H54 (cell line): ENCODE data around the gene PSMB8.

Source experiments
- DNase-seq: peaks from one replicate; pipeline ENCODE4 v3.0.0; 2011; ENCODE audit warnings: low spot score, mixed read lengths; ENCODE audit not compliant: insufficient read length
- FAIRE-seq: peaks from 3 replicates; lab custom pipeline; 2011; peaks lifted over from hg19 to GRCh38; lab: Jason Lieb, UNC
- POLR2A ChIP-seq: IDR thresholded peaks from 2 replicates; pipeline ENCODE4 v1.6.1; 2011; ENCODE audit warnings: low read depth, mild to moderate bottlenecking, low read length

The PSMB8 gene

DNA sequence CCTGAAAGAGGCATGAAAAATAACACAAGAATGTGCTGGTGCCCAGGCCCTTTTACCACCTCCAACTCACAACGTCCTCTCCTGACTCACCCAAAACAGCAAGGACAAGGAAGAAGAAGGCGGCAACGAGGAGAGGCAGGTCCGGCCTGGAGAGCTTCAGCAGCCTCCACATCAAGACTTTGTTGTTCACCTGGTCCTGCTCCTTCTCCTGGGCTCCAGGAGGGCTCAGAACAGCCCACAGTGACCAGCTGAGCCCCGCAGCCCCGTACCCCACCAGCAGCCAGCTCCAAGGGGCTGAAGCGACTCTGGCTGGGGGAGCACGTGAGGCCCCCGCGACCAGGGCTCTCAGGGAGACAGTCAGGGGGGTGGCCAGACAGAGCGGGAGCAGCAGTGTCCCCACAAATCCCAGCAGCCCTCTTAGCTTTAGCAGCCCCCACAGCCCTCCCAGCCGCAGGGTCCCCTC is 6.2 kb downstream of the PSMB8 start:
- peak; percentile 23 for DNase-seq
- FAIRE-seq, result peak; percentile 27
- no peak; the same call in 1 of the 2 replicates for TF ChIP-seq POLR2A

DNA sequence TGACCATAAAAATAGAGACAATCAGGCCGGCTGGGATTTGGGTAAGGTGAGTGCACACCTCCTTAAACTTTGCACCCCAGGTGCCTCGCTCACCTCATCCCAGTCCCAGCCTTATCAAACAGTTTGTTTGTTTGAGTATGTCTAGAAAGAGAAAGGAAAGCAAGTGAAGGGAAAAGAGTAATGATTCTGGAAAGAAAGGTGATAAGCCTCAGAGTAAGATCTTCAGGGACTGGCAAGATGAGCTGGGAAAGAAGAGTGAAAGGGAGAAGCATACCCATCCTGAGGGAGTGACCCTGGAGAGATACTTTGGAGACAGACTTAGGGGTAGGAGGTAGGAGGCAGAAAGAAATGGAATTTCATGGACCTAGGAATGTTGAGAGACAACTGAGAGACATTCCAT is 7.0 kb downstream of the PSMB8 start:
- FAIRE-seq (no peak), DNase-seq (no peak)

DNA sequence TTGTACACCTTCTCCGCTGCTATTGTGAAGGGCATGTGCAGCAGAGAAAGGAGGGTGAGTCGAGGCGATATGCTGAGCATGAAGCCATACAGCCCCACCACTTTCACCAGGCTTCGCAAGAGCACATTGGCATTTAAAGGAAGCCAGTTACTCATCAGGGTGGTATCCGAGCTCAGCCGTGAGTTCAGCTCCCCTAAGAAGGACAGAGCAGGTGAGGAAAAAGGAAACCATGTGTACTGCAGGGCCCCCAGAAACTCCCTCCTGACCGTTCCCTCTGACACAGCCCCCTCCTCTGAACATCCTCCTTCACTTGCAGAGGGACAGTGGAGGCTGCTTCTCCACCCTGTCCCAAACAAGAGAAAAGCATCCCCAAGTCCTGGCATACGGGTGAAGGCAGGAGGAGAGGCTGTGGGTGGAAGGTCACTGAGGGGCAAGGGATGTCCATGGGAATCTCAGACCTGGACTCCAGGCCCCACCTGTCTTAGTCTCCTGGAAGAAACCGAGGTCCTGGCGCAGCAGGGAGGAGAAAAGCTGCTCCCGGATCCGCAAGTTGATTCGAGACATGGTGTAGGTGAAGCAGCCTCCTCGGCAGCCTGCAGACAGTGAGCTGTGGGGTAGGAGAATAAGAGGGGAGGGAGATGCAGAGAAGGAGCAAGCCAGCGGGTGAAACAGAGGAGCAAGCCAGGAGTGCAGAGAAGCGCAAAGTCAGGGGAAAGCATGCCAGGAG is 8.5 kb downstream of the PSMB8 start:
- FAIRE-seq, result no peak
- no peak for DNase-seq
- no peak for TF ChIP-seq POLR2A

More for the DNA sequence above, 7.0 kb downstream of the PSMB8 start:
- TF ChIP-seq POLR2A, result no peak

- TF ChIP-seq POLR2A, result no peak
- FAIRE-seq (no peak), DNase-seq (no peak)
Observed at GRCh38 chr6:32833664-32834063, 10.2 kb downstream of the PSMB8 start.

GRCh38 chr6:32832535-32832934 is 11.3 kb downstream of the PSMB8 start:
- DNase-seq, result no peak
- FAIRE-seq, result no peak
- no peak for TF ChIP-seq POLR2A

DNA sequence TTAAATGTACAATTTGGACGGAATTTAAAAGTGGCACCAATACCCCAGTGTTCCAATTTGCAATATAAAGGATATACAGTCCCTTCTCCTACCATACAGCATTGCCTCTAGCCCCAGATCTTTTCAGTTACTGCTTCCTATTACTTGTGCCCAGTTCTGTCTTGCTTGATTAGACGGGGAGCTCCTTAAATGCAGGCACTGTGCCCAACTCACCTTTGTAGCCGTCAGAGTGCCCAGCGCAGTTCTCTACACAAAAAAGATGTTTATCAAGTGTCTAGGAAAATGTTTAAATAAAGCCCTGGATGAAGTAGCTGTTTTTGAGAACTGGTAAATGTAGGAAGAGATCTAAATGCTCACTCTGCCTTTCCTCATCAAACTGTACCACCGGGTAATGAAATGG is 12.9 kb downstream of the PSMB8 start:
- TF ChIP-seq POLR2A, result no peak
- DNase-seq (no peak), FAIRE-seq (no peak)

GRCh38 chr6:32830017-32830416 is 13.8 kb downstream of the PSMB8 start:
- DNase-seq (no peak), FAIRE-seq (no peak)
- no peak for TF ChIP-seq POLR2A

GRCh38 chr6:32829495-32829894 is 14.4 kb downstream of the PSMB8 start:
- FAIRE-seq (no peak), DNase-seq (no peak)
- TF ChIP-seq POLR2A, result no peak

GRCh38 chr6:32827025-32827424 is 16.8 kb downstream of the PSMB8 start:
- TF ChIP-seq POLR2A, result no peak
- DNase-seq (no peak), FAIRE-seq (no peak)

- no peak for FAIRE-seq
- TF ChIP-seq POLR2A, result no peak
- DNase-seq, result no peak
Observed at GRCh38 chr6:32825966-32826365, 17.9 kb downstream of the PSMB8 start.

DNA sequence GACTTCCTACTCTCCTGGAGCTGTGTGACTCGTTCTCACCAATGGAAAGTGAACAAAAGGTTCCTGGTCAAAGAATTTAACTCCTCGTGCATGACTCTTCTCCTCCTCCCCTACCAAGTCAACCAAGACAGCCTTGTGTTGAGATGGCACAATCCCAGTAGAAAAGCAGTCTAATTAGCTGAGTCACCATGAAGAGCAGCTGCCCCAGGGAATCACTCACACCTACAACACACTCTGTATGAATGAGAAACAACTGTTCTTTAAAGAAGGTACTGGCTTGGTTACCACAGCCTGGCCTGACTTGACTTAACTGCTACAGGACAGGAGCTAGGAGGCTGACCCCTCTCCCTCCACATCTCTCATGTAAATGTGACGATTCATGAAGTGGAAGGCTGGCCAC is 24.1 kb downstream of the PSMB8 start:
- TF ChIP-seq POLR2A, result no peak
- no peak for DNase-seq
- FAIRE-seq, result peak; percentile 71

DNA sequence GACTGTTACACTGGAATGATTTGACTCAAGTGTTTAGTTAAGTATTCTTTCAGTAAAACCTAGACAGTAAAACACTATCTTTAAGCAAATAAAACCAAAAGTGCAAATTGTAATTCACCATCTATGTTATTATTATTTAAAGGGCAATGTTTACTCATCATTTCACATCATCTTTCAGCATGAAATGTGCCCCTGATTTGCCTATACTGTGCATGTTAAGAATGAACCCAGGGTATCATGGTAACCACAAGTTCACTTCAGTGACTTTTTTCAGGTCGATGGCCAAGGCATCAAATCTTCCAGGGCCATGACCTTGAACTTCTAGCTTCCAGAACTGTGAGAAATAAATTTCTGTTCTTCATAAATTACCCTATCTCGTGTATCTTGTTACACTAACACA is 25.0 kb downstream of the PSMB8 start:
- no peak for TF ChIP-seq POLR2A
- no peak for FAIRE-seq
- no peak for DNase-seq

- FAIRE-seq (peak; percentile 78), DNase-seq (peak; percentile 44)
- TF ChIP-seq POLR2A, result no peak
Observed at GRCh38 chr6:32816746-32817204, 27.1 kb downstream of the PSMB8 start, which contains the start of gene HLA-DOB. Gene HLA-DOB, minus strand, starts transcription at chr6:32817002. Its CDS starts 51 bp downstream, at chr6:32816951.

DNA sequence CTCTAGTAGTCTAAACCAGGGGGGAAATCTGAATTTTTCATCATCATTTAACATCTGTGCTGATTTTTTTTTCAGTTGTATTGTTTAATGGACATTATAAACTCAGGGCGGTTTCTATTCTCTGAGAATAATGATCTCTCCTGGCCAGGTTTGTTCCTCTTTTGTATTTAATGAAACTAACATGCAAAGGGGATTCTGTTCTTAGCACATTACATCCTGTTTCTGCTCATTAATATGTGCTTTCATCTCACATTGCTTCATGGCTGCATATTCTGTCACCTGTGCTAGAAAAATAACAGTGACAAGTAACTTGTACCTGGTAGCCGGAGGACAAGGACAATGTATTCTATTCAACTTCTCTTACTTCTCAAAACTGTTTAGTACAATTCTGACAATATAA is 27.9 kb downstream of the PSMB8 start:
- DNase-seq, result no peak
- no peak for TF ChIP-seq POLR2A

DNA sequence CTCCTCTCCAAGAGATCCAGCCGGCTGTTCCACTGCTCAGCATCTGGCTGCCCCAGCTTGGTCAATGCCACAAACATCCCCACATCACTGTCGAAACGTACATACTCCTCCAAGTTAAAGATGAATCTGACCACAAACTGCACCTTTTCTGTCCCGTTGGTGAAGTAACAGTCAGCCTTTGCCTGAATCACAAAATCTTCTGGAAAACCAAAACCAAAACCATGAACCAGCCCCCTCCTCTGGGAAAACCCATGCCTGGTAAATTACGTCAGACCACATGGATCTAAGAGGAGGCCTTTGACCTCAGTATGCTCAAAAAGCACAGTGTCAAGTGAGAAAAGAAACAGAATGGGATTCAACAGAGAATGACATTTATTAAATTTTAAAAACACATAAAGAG is 28.7 kb downstream of the PSMB8 start:
- FAIRE-seq (no peak), DNase-seq (no peak)
- TF ChIP-seq POLR2A, result no peak

More for the DNA sequence above, 27.9 kb downstream of the PSMB8 start:
- no peak for FAIRE-seq
